HepG2 (cell line): ENCODE measurements around the gene CAMK1D. TPM values are rescaled to one million over a fixed set of nuclear protein-coding genes. Genes with fewer than 3 reads are reported as not detected.

Experiments used
- ATAC-seq: fragments of 200-7000 bp; cut with Tn5 transposase; 3 replicates; pipeline ENCODE4 v1.9.1; 2020; ENCODE audit warnings: mild to moderate bottlenecking, moderate library complexity
- BruUV-seq: library from RNA; stranded (reverse); fragments of 400-500 nt; replicated peaks from 2 replicates; lab custom pipeline; 2021; lab: Mats Ljungman, UMichigan
- CTCF ChIA-PET: fragments of 300-600 bp; formaldehyde crosslinking; extraction: SDS; loops from one replicate; lab custom pipeline; 2021; ENCODE audit warnings: low total read pairs, inconsistent platforms, low intra/inter-chr PET ratio; lab: Yijun Ruan, JAX
- POLR2A ChIA-PET: fragments of 350-600 bp; sonication (Branson Sonifier 250); formaldehyde crosslinking; loops from one replicate; lab custom pipeline; 2020; ENCODE audit warnings: antibody characterized with exemption, inconsistent platforms; lab: Yijun Ruan, JAX
- DNase-seq: peaks from one replicate; pipeline ENCODE4 v3.0.0-alpha.2; 2015; ENCODE audit warnings: low spot score
- FAIRE-seq: peaks from 3 replicates; lab custom pipeline; 2011; peaks lifted over from hg19 to GRCh38; lab: Jason Lieb, UNC
- H2AFZ ChIP-seq: one replicate; pipeline ENCODE4 v1.6.1; 2011; ENCODE audit warnings: low read length, inconsistent platforms
- H3K27ac ChIP-seq: fragments of 300-600 bp; 3 replicates; pipeline ENCODE4 v1.8.0; 2011; ENCODE audit warnings: mixed run types, mild to moderate bottlenecking, mixed read lengths, low read length, inconsistent platforms; ENCODE audit not compliant: insufficient read depth; ENCODE audit errors: extremely low read length
- H3K27me3 ChIP-seq, 2 experiments: fragments of 200-600 bp in 1 of 2; 2 replicates in 1 of 2; 3 replicates in 1 of 2; pipeline versions ENCODE4 v1.6.0 to v1.8.0; 2011; ENCODE audit warnings: low read length in 2 of 2, mild to moderate bottlenecking in 2 of 2, moderate library complexity in 2 of 2, inconsistent platforms in 1 of 2; ENCODE audit not compliant: insufficient read depth in 2 of 2, control insufficient read depth in 1 of 2
- H3K36me3 ChIP-seq, 2 experiments: fragments of 200-600 bp in 1 of 2; replicated peaks in 1 of 2; 2 replicates in 1 of 2; 3 replicates in 1 of 2; pipeline versions ENCODE4 v1.5.1 to v1.8.0; 2011; ENCODE audit warnings: low read length in 2 of 2, inconsistent platforms in 1 of 2; ENCODE audit not compliant: insufficient read depth in 2 of 2, control insufficient read depth in 1 of 2
- H3K4me1 ChIP-seq: 2 replicates; pipeline ENCODE4 v1.5.1; 2012; ENCODE audit warnings: low read length, inconsistent platforms; ENCODE audit not compliant: insufficient read depth
- H3K4me2 ChIP-seq: 2 replicates; pipeline ENCODE4 v1.6.0; 2011; ENCODE audit warnings: low read depth, low read length, inconsistent platforms
- H3K4me3 ChIP-seq, 3 experiments: fragments of 200-600 bp in 1 of 3; sonication (generic), shearing (Covaris generic) in 1 of 3; replicated peaks in 1 of 3; 2 replicates each; pipeline ENCODE4 v1.5.1; 2011 to 2016; ENCODE audit warnings: low read length in 3 of 3, inconsistent platforms in 2 of 3, low read depth in 2 of 3, mild to moderate bottlenecking in 2 of 3, control low read depth in 1 of 3, mixed read lengths in 1 of 3; ENCODE audit not compliant: insufficient read depth in 1 of 3
- H3K79me2 ChIP-seq: one replicate; pipeline ENCODE4 v1.6.1; 2011; ENCODE audit warnings: low read length, inconsistent platforms; ENCODE audit not compliant: insufficient read depth
- H3K9ac ChIP-seq: 2 replicates; pipeline ENCODE4 v1.6.0; 2011; ENCODE audit warnings: mild to moderate bottlenecking, low read depth, low read length, inconsistent platforms; ENCODE audit not compliant: insufficient read depth
- H3K9me3 ChIP-seq: 2 replicates; pipeline ENCODE4 v1.5.1; 2012; ENCODE audit warnings: mild to moderate bottlenecking, low read length
- H4K20me1 ChIP-seq: 2 replicates; pipeline ENCODE4 v1.6.0; 2011; ENCODE audit warnings: inconsistent platforms, mild to moderate bottlenecking, low read length, moderate library complexity; ENCODE audit not compliant: insufficient read depth
- BRCA1 ChIP-seq: sonication (generic); formaldehyde crosslinking; IDR thresholded peaks from 2 replicates; pipeline ENCODE4 v1.4.0; 2020; ENCODE audit warnings: missing genetic modification reagents
- FOSL2 ChIP-seq: sonication (generic); formaldehyde crosslinking; IDR thresholded peaks from 2 replicates; pipeline ENCODE4 v1.4.0; 2020; ENCODE audit warnings: missing genetic modification reagents
- MBD4 ChIP-seq: IDR thresholded peaks from 2 replicates; pipeline ENCODE4 v1.6.1; 2012; ENCODE audit warnings: low read length, inconsistent platforms, borderline replicate concordance
- MIXL1 ChIP-seq: IDR thresholded peaks from 2 replicates; pipeline ENCODE4 v1.6.1; 2016
- MTA1 ChIP-seq: sonication (generic); formaldehyde crosslinking; IDR thresholded peaks from 2 replicates; pipeline ENCODE4 v1.4.0; 2020; ENCODE audit warnings: missing genetic modification reagents, mild to moderate bottlenecking, borderline replicate concordance
- PHF5A ChIP-seq: IDR thresholded peaks from one replicate; pipeline ENCODE4 v1.6.1; 2018; ENCODE audit warnings: low read depth, missing genetic modification reagents; ENCODE audit not compliant: unreplicated experiment
- RARA ChIP-seq: IDR thresholded peaks from 2 replicates; pipeline ENCODE4 v1.6.1; 2016; ENCODE audit warnings: missing genetic modification reagents, missing compliant biosample characterization
- ZNF547 ChIP-seq: sonication (generic); formaldehyde crosslinking; IDR thresholded peaks from 2 replicates; pipeline ENCODE4 v1.5.1; 2020; ENCODE audit warnings: mild to moderate bottlenecking, missing genetic modification reagents
- ZNF564 ChIP-seq: sonication (generic); formaldehyde crosslinking; IDR thresholded peaks from 2 replicates; pipeline ENCODE4 v1.8.1; 2023; ENCODE audit warnings: mild to moderate bottlenecking, missing genetic modification reagents
- ZNF879 ChIP-seq: sonication (generic); formaldehyde crosslinking; IDR thresholded peaks from 2 replicates; pipeline ENCODE4 v1.8.1; 2023; ENCODE audit warnings: missing genetic modification reagents
- WGBS: methylation state at CpG from one replicate; pipeline ENCODE4 v1.1.6; 2017; ENCODE audit warnings: low lambda C conversion rate; 5-methylcytosine and 5-hydroxymethylcytosine counted together
- in situ Hi-C: cut with HindIII; loops from 2 replicates; pipeline ENCODE4 v1.10.0; 2017; ENCODE audit warnings: low pct_unique_long_range_greater_than_20kb; ENCODE audit not compliant: extremely low pct_ligation_motif_present
- intact Hi-C: fragments of 100-400 bp; cut with micrococcal nuclease; formaldehyde crosslinking; loops from one replicate; pipeline ENCODE4 v1.10.0; 2022; ENCODE audit not compliant: unreplicated experiment
- polyA plus RNA-seq, 8 experiments: library from polyadenylated mRNA; depleted of rRNA in 3 of 8; stranded (reverse) in 7 of 8; unstranded in 1 of 8; fragments of >200 nt; fragmentation: Illumina TruSeq in 4 of 8; extraction: Trizol in 4 of 8; gene quantifications; 2 replicates each; pipeline versions ENCODE4 v1.2.1 to v1.2.3, GENCODE V29; 2011 to 2016; ENCODE audit warnings: low read depth in 4 of 8, missing spikeins in 1 of 8, mixed read lengths in 1 of 8; ENCODE audit not compliant: insufficient read depth in 1 of 8
- total RNA-seq, 5 experiments: library from RNA; depleted of rRNA; stranded (reverse); fragments of >200 nt; fragmentation: Illumina TruSeq; extraction: Trizol; gene quantifications; 2 replicates each; pipeline ENCODE4 v1.2.3, GENCODE V29; 2016; ENCODE audit warnings: low read depth in 1 of 5
- TF ChIP-seq, protein P1 (sequence below): sonication (generic); formaldehyde crosslinking; IDR thresholded peaks from 2 replicates; pipeline ENCODE4 v1.4.0; 2020; ENCODE audit warnings: mild to moderate bottlenecking, missing genetic modification reagents
- TF ChIP-seq, protein P2 (sequence below): sonication (generic); formaldehyde crosslinking; IDR thresholded peaks from one replicate; pipeline ENCODE4 v1.5.1; 2020; ENCODE audit warnings: mild to moderate bottlenecking, missing genetic modification reagents; ENCODE audit errors: not compliant biosample characterization
- TF ChIP-seq, protein P3 (sequence below): sonication (generic); formaldehyde crosslinking; IDR thresholded peaks from 2 replicates; pipeline ENCODE4 v1.5.0; 2020; ENCODE audit warnings: mild to moderate bottlenecking, missing genetic modification reagents

The CAMK1D gene
- total and polyA plus RNA-seq, 2 of the 13 experiments (the other 11 are each of a cell fraction or from before 2014, with no cell fraction given): under 0.01 TPM; not detected in 1

DNA sequence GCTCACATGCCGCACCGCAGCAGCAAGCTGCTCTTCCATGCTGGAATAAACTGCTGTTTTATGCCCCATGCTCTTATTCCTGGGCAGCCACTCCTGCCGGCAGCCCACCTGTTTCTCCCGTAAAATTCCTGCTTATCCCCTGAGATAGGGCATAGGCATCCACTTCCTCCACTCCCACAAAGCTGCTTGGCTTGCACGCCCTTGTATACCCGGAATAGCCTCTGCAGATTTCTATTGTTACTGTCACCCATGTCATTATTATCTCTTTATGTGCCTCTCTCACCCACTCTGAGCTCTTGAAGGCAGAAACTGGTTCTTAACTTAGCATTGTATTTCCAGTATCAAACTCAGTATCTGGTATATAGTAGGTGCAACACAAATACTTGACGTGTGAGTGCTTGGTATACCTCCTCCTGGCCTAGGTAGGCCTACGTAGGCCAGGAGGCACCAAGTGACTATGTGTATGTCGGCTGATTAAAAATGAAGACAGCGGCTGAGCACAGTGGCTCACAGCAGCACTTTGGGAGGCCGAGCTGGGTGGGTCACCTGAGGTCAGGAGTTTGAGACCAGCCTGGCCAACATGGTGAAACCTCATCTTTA, 458.8 kb downstream of the CAMK1D start:
- peaks cover 0 to 4% of the 10 kb centered on the region in 2 experiments; a peak in 2 of 5 replicates for H3K27me3 ChIP-seq
- H3K36me3 ChIP-seq: no peaks in the 10 kb centered on the region
- ChIA-PET CTCF (no interaction called here), POLR2A (no interaction called here)
- H4K20me1 ChIP-seq: no peaks in the 10 kb centered on the region
- H3K4me2 ChIP-seq: no peak overlapping the region
- H3K4me1 ChIP-seq: no peaks in the 10 kb centered on the region
- H3K4me3 ChIP-seq: no peak overlapping the region
- no peaks in the 10 kb centered on the region for H3K79me2 ChIP-seq
- no peak overlapping the region for H2AFZ ChIP-seq
- H3K9me3 ChIP-seq: no peaks in the 10 kb centered on the region
- H3K27ac ChIP-seq: no peak overlapping the region
- in situ Hi-C loops (no loop called here), intact Hi-C loops (no loop called here)
- BruUV-seq: no TSS peak
- ATAC-seq: no peak
- FAIRE-seq: no peak
- no peak overlapping the region for H3K9ac ChIP-seq
- no peak for DNase-seq
- WGBS: 43% methylated on average over 11 of the region's 11 CpGs
- TF ChIP-seq, protein P1, sequence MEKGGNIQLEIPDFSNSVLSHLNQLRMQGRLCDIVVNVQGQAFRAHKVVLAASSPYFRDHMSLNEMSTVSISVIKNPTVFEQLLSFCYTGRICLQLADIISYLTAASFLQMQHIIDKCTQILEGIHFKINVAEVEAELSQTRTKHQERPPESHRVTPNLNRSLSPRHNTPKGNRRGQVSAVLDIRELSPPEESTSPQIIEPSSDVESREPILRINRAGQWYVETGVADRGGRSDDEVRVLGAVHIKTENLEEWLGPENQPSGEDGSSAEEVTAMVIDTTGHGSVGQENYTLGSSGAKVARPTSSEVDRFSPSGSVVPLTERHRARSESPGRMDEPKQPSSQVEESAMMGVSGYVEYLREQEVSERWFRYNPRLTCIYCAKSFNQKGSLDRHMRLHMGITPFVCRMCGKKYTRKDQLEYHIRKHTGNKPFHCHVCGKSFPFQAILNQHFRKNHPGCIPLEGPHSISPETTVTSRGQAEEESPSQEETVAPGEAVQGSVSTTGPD (CRISPR knock-in tag): no peak
- no peak for TF ChIP-seq RARA (CRISPR knock-in tag)
- TF ChIP-seq ZNF879 (CRISPR knock-in tag): no peak
- TF ChIP-seq MBD4: no peak
- TF ChIP-seq MIXL1 (CRISPR knock-in tag): no peak
- TF ChIP-seq PHF5A: no peak
- TF ChIP-seq FOSL2 (CRISPR knock-in tag): no peak
- TF ChIP-seq, protein P2, sequence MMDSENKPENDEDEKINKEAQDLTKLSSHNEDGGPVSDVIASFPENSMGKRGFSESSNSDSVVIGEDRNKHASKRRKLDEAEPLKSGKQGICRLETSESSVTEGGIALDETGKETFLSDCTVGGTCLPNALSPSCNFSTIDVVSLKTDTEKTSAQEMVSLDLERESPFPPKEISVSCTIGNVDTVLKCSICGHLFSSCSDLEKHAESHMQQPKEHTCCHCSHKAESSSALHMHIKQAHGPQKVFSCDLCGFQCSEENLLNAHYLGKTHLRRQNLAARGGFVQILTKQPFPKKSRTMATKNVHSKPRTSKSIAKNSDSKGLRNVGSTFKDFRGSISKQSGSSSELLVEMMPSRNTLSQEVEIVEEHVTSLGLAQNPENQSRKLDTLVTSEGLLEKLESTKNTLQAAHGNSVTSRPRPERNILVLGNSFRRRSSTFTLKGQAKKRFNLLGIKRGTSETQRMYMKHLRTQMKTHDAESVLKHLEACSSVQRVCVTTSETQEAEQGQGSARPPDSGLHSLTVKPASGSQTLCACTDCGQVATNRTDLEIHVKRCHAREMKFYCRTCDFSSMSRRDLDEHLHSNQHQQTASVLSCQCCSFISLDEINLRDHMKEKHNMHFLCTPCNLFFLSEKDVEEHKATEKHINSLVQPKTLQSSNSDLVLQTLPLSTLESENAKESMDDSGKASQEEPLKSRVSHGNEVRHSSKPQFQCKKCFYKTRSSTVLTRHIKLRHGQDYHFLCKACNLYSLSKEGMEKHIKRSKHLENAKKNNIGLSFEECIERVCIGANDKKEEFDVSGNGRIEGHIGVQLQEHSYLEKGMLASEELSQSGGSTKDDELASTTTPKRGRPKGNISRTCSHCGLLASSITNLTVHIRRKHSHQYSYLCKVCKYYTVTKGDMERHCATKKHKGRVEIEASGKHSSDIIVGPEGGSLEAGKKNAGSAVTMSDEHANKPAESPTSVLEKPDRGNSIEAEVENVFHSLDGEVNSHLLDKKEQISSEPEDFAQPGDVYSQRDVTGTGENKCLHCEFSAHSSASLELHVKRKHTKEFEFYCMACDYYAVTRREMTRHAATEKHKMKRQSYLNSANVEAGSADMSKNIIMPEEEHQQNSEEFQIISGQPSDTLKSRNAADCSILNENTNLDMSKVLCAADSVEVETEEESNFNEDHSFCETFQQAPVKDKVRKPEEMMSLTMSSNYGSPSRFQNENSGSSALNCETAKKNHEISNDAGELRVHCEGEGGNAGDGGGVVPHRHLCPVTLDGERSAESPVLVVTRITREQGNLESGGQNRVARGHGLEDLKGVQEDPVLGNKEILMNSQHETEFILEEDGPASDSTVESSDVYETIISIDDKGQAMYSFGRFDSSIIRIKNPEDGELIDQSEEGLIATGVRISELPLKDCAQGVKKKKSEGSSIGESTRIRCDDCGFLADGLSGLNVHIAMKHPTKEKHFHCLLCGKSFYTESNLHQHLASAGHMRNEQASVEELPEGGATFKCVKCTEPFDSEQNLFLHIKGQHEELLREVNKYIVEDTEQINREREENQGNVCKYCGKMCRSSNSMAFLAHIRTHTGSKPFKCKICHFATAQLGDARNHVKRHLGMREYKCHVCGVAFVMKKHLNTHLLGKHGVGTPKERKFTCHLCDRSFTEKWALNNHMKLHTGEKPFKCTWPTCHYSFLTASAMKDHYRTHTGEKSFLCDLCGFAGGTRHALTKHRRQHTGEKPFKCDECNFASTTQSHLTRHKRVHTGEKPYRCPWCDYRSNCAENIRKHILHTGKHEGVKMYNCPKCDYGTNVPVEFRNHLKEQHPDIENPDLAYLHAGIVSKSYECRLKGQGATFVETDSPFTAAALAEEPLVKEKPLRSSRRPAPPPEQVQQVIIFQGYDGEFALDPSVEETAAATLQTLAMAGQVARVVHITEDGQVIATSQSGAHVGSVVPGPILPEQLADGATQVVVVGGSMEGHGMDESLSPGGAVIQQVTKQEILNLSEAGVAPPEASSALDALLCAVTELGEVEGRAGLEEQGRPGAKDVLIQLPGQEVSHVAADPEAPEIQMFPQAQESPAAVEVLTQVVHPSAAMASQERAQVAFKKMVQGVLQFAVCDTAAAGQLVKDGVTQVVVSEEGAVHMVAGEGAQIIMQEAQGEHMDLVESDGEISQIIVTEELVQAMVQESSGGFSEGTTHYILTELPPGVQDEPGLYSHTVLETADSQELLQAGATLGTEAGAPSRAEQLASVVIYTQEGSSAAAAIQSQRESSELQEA (CRISPR knock-in tag): no peak
- TF ChIP-seq ZNF564 (CRISPR knock-in tag): no peak
- no peak for TF ChIP-seq MTA1 (CRISPR knock-in tag)
- no peak for TF ChIP-seq ZNF547 (CRISPR knock-in tag)
- TF ChIP-seq, protein P3, sequence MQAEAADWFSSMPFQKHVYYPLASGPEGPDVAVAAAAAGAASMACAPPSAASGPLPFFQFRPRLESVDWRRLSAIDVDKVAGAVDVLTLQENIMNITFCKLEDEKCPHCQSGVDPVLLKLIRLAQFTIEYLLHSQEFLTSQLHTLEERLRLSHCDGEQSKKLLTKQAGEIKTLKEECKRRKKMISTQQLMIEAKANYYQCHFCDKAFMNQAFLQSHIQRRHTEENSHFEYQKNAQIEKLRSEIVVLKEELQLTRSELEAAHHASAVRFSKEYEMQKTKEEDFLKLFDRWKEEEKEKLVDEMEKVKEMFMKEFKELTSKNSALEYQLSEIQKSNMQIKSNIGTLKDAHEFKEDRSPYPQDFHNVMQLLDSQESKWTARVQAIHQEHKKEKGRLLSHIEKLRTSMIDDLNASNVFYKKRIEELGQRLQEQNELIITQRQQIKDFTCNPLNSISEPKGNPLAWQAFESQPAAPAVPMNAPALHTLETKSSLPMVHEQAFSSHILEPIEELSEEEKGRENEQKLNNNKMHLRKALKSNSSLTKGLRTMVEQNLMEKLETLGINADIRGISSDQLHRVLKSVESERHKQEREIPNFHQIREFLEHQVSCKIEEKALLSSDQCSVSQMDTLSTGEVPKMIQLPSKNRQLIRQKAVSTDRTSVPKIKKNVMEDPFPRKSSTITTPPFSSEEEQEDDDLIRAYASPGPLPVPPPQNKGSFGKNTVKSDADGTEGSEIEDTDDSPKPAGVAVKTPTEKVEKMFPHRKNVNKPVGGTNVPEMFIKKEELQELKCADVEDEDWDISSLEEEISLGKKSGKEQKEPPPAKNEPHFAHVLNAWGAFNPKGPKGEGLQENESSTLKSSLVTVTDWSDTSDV: no peak
- no peak for TF ChIP-seq BRCA1 (CRISPR knock-in tag)
